ENCODE measurements around the gene FKBP4. TPM values are rescaled to one million over a fixed set of nuclear protein-coding genes. Genes with fewer than 3 reads are reported as not detected.

FKBP4 gene
- total and polyA plus RNA-seq, 2 of the 13 experiments (the other 11 are each of a cell fraction or from before 2014, with no cell fraction given) = 25.7 to 66.1 TPM

GRCh38 chr12:2812290-2813213, 17.8 kb downstream of the FKBP4 start, which contains the start of gene ITFG2 (continued):
- TF ChIP-seq ZNF687 (CRISPR knock-in tag; IDR thresholded peaks at IDR 0.05) (peak; percentile 96), THAP7 (CRISPR knock-in tag; IDR thresholded peaks at IDR 0.05) (peak; percentile 64), ZNF431 (CRISPR knock-in tag; IDR thresholded peaks at IDR 0.05; ENCODE audit: borderline replicate concordance, low read depth) (peak; percentile 88), ZNF512B (CRISPR knock-in tag; IDR thresholded peaks at IDR 0.05; ENCODE audit: borderline replicate concordance) (0 out of 2 replicates have a peak, but pooled peaks have one; percentile 46), SRSF9 (IDR thresholded peaks at IDR 0.05; ENCODE audit: borderline replicate concordance, insufficient read depth, low read depth, low read length, poor library complexity, severe bottlenecking) (no peak), ZC3H4 (CRISPR knock-in tag; IDR thresholded peaks at IDR 0.05; ENCODE audit: borderline replicate concordance) (peak; percentile 82; the same call in 1 of the 2 replicates), ZNF280D (CRISPR knock-in tag; IDR thresholded peaks at IDR 0.05) (peak; percentile 95), ZNF703 (CRISPR knock-in tag; IDR thresholded peaks at IDR 0.05; ENCODE audit: borderline replicate concordance) (no peak), RCOR2 (CRISPR knock-in tag; IDR thresholded peaks at IDR 0.05) (no peak), ZBTB37 (CRISPR knock-in tag; IDR thresholded peaks at IDR 0.05) (no peak), NCOA2 (CRISPR knock-in tag; IDR thresholded peaks at IDR 0.05) (peak; percentile 24; the same call in 1 of the 2 replicates), CHD2 (IDR thresholded peaks at IDR 0.05; ENCODE audit: low read depth, low read length) (no peak), IRX3 (CRISPR knock-in tag; IDR thresholded peaks at IDR 0.05; ENCODE audit: borderline replicate concordance, low read depth) (0 out of 2 replicates have a peak, but pooled peaks have one; percentile 49), KDM1A (CRISPR knock-in tag; IDR thresholded peaks at IDR 0.05) (no peak)

All from HepG2 (cell line).